Common myeloid progenitor, CD34-positive (primary cell): ENCODE measurements around the gene IBA57. TPM values are rescaled to one million over a fixed set of nuclear protein-coding genes. Genes with fewer than 3 reads are reported as not detected.

Experiments used
- CTCF ChIA-PET: fragments of 350-600 bp; sonication (Branson Sonifier 250); formaldehyde crosslinking; loops from one replicate; lab custom pipeline; 2021; ENCODE audit warnings: antibody characterized with exemption; lab: Charles Lee
- POLR2A ChIA-PET: fragments of 350-600 bp; sonication (Branson Sonifier 250); formaldehyde crosslinking; loops from one replicate; lab custom pipeline; 2021; ENCODE audit warnings: antibody characterized with exemption; lab: Charles Lee
- DNase-seq, 3 donors: peaks; one replicate each; pipeline versions ENCODE4 v3.0.0 to v3.0.0-alpha.2; 2013
- H3K27ac ChIP-seq, 2 experiments: 1 replicate in 1 of 2; 2 replicates in 1 of 2; pipeline ENCODE4 v1.7.0; 2013; ENCODE audit warnings: inconsistent platforms in 2 of 2, low read length in 2 of 2, mild to moderate bottlenecking in 2 of 2, low read depth in 1 of 2, moderate library complexity in 1 of 2; ENCODE audit not compliant: severe bottlenecking in 2 of 2, insufficient read depth in 1 of 2, poor library complexity in 1 of 2
- H3K27me3 ChIP-seq, 5 experiments: replicated peaks in 2 of 5; 1 replicate in 3 of 5; 2 replicates in 2 of 5; pipeline versions ENCODE4 v1.6.1 to v1.7.0; 2013; ENCODE audit warnings: low read length in 4 of 5, mild to moderate bottlenecking in 2 of 5, moderate library complexity in 2 of 5, inconsistent platforms in 1 of 5; ENCODE audit not compliant: insufficient read depth in 5 of 5, control insufficient read depth in 4 of 5
- H3K36me3 ChIP-seq, 4 experiments: 1 replicate in 2 of 4; 2 replicates in 2 of 4; pipeline versions ENCODE4 v1.6.1 to v1.7.0; 2013; ENCODE audit warnings: low read length in 3 of 4, control low read depth in 1 of 4, mild to moderate bottlenecking in 1 of 4; ENCODE audit not compliant: control insufficient read depth in 4 of 4, insufficient read depth in 4 of 4
- H3K4me1 ChIP-seq, 4 experiments: 1 replicate in 3 of 4; 2 replicates in 1 of 4; pipeline versions ENCODE4 v1.6.1 to v1.7.1; 2013; ENCODE audit warnings: low read length in 3 of 4, mild to moderate bottlenecking in 3 of 4, control low read depth in 1 of 4, inconsistent platforms in 1 of 4, moderate library complexity in 1 of 4; ENCODE audit not compliant: control insufficient read depth in 4 of 4, insufficient read depth in 4 of 4; ENCODE audit errors: control extremely low read depth in 1 of 4
- H3K4me3 ChIP-seq, 7 experiments: 1 replicate in 4 of 7; 2 replicates in 3 of 7; pipeline versions ENCODE4 v1.5.1 to v1.7.0; 2013; ENCODE audit warnings: mild to moderate bottlenecking in 7 of 7, low read length in 6 of 7, moderate library complexity in 6 of 7, inconsistent platforms in 2 of 7, low read depth in 2 of 7, control low read depth in 1 of 7; ENCODE audit not compliant: insufficient read depth in 4 of 7, control insufficient read depth in 1 of 7; ENCODE audit errors: extremely low read depth in 1 of 7
- H3K9me3 ChIP-seq, 5 experiments: 1 replicate in 4 of 5; 2 replicates in 1 of 5; pipeline versions ENCODE4 v1.6.1 to v1.7.1; 2013; ENCODE audit warnings: low read length in 4 of 5, mild to moderate bottlenecking in 2 of 5, inconsistent platforms in 1 of 5, low read depth in 1 of 5, moderate library complexity in 1 of 5; ENCODE audit not compliant: control insufficient read depth in 4 of 5, insufficient read depth in 2 of 5; ENCODE audit errors: control extremely low read depth in 1 of 5
- WGBS: methylation state at CpG from one replicate; pipeline ENCODE4 v1.1.5; 2013; ENCODE audit not compliant: insufficient coverage; 5-methylcytosine and 5-hydroxymethylcytosine counted together
- polyA plus RNA-seq: library from polyadenylated mRNA; unstranded; fragments of 120-200 nt; gene quantifications from one replicate; pipeline ENCODE4 v1.2.1, GENCODE V29; 2013

The IBA57 gene
- 4.6 TPM for polyA plus RNA-seq

- WGBS: 0% methylated on average over 64 of the region's 93 CpGs
- ChIA-PET POLR2A (interaction anchor here (0.6 to 2.6 kb wide), 9 partner anchors 8 to 218 kb away, joined by 3 to 10 read pairs (median 3); partner anchors contain the start of gene GUK1), CTCF (interaction anchor here (0.6 to 9.6 kb wide), 9 partner anchors 9 to 65 kb away, joined by 3 to 136 read pairs (median 7); partner anchors contain the start of gene GUK1)
- Histone ChIP-seq H3K9me3 (no peaks in the 10 kb centered on the region), H3K27ac (peak within 1 kb of the TSS; percentile 94 to 97), H3K4me1 (peaks cover 6 to 50% (median 45%) of the 10 kb centered on the region in 4 experiments), H3K4me3 (peak within 1 kb of the TSS; percentile 49 to 88 (median 70)), H3K27me3 (no peaks in the 10 kb centered on the region), H3K36me3 (no peaks in the 10 kb centered on the region)
- DNase-seq: peak; percentile 99
Measured at GRCh38 chr1:228165372-228166169, at the start of gene IBA57. IBA57 (plus strand) TSS chr1:228165804; CDS start chr1:228165817, 13 bp downstream.

GRCh38 chr1:228117335-228117734 is 48.3 kb upstream of the IBA57 start:
- Histone ChIP-seq H3K27ac (no peak overlapping the region), H3K4me1 (peaks cover 0 to 6% (median 0%) of the 10 kb centered on the region in 4 experiments), H3K9me3 (no peaks in the 10 kb centered on the region), H3K36me3 (no peaks in the 10 kb centered on the region), H3K27me3 (no peaks in the 10 kb centered on the region), H3K4me3 (no peak overlapping the region)
- ChIA-PET CTCF (no interaction called here), POLR2A (no interaction called here)
- DNase-seq: no peak
- WGBS: no CpG with 5 or more reads among the region's 4 CpGs

- DNase-seq: no peak
- POLR2A ChIA-PET: no interaction called here
- WGBS: 100% methylated on average over 1 of the region's 2 CpGs
Measured at GRCh38 chr1:228118040-228118439, 47.6 kb upstream of the IBA57 start.

GRCh38 chr1:228120351-228120750 is 45.3 kb upstream of the IBA57 start:
- H3K27ac ChIP-seq: no peak overlapping the region
- H3K4me1 ChIP-seq: peaks cover 0 to 6% (median 0%) of the 10 kb centered on the region in 4 experiments
- no peak overlapping the region for H3K4me3 ChIP-seq
- H3K36me3 ChIP-seq: no peaks in the 10 kb centered on the region
- ChIA-PET POLR2A (no interaction called here), CTCF (interaction anchor here (1.0 to 2.4 kb wide), 2 partner anchors 9 to 11 kb away, joined by 5 read pairs; no protein-coding TSS in a partner anchor)
- no peak for DNase-seq
- no CpG with 5 or more reads among the region's 1 CpG for WGBS
- no peaks in the 10 kb centered on the region for H3K27me3 ChIP-seq
- H3K9me3 ChIP-seq: no peaks in the 10 kb centered on the region

More at GRCh38 chr1:228118040-228118439, 47.6 kb upstream of the IBA57 start:
- Histone ChIP-seq H3K27me3 (no peaks in the 10 kb centered on the region), H3K4me3 (no peak overlapping the region), H3K27ac (no peak overlapping the region), H3K4me1 (peaks cover 0 to 6% (median 0%) of the 10 kb centered on the region in 4 experiments), H3K9me3 (no peaks in the 10 kb centered on the region), H3K36me3 (no peaks in the 10 kb centered on the region)
- CTCF ChIA-PET: interaction anchor here (1.2 to 2.4 kb wide), 3 partner anchors 11 to 39 kb away, joined by 3 to 7 read pairs (median 5); no protein-coding TSS in a partner anchor

- Histone ChIP-seq H3K27ac (no peak overlapping the region), H3K36me3 (no peaks in the 10 kb centered on the region), H3K9me3 (no peaks in the 10 kb centered on the region), H3K4me1 (peaks cover 0 to 6% (median 0%) of the 10 kb centered on the region in 4 experiments), H3K4me3 (no peak overlapping the region), H3K27me3 (no peaks in the 10 kb centered on the region)
- POLR2A ChIA-PET: no interaction called here
- DNase-seq: peak; percentile 65 to 88 (median 81)
- 21% methylated on average over 4 of the region's 5 CpGs for WGBS
- CTCF ChIA-PET: interaction anchor here (1.0 to 2.2 kb wide), 2 partner anchors 10 to 15 kb away, joined by 3 to 9 read pairs; no protein-coding TSS in a partner anchor
Measured at GRCh38 chr1:228120857-228121489, 44.6 kb upstream of the IBA57 start.

- no peak overlapping the region for H3K27ac ChIP-seq
- POLR2A ChIA-PET: no interaction called here
- H3K4me3 ChIP-seq: no peak overlapping the region
- H3K27me3 ChIP-seq: peaks cover 0 to 2% (median 0%) of the 10 kb centered on the region in 5 experiments
- no peaks in the 10 kb centered on the region for H3K9me3 ChIP-seq
- CTCF ChIA-PET: interaction anchor here (0.8 to 2.2 kb wide), 6 partner anchors 8 to 119 kb away, joined by 3 to 9 read pairs (median 4); no protein-coding TSS in a partner anchor
- no peaks in the 10 kb centered on the region for H3K36me3 ChIP-seq
- peaks cover 0 to 6% (median 0%) of the 10 kb centered on the region in 4 experiments for H3K4me1 ChIP-seq
- no CpG with 5 or more reads among the region's 1 CpG for WGBS
- DNase-seq: no peak
Measured at GRCh38 chr1:228122921-228123441, 42.6 kb upstream of the IBA57 start.
